GM20000 (cell line): Measurements from ENCODE around the gene SUPT6H.
"Not testable (repeated sequence)": the region's sequence is repeated elsewhere in the genome, so short reads cannot be mapped to it uniquely, and the experiment has no call there.

ENCODE experiments used
- DNase-seq: peaks from one replicate; pipeline ENCODE4 v3.0.0; 2012; ENCODE audit warnings: low spot score
- CTCF ChIP-seq: IDR thresholded peaks from 2 replicates; pipeline ENCODE4 v1.5.1; 2012; ENCODE audit warnings: mild to moderate bottlenecking, control low read depth; ENCODE audit errors: extremely low read depth, missing control alignments

The SUPT6H gene

DNA sequence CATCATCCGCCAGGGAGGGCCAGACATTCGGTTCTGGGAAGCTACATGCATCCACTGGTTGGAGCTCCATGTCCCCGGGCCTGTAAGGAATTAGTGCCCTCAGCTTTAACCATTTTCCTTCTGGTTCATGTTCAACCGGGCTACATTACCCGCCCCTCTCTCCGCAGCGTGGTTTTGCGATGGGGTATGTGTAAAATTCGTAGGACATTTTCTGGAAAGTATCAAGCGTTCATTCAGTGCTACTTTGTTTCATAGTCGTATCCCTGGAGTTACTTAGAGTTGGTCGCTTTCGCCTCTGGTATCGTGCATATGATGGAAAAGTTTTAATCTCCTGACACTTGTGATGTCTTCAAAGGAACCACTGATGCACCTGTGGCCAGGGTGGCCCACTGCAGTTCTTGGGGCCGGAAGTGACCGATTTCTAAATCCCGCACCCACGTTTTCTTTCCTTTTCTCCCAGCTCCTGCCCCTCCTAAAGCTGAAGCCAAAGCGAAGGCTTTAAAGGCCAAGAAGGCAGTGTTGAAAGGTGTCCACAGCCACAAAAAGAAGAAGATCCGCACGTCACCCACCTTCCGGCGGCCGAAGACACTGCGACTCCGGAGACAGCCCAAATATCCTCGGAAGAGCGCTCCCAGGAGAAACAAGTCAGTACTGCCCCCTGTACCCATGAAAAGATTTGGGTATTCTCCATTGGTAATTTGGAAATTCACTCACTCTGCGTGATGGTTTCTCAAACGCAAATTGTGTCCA lies 58.4 kb downstream of the SUPT6H start:
- DNase-seq, result no peak
- TF ChIP-seq CTCF, result no peak

DNA sequence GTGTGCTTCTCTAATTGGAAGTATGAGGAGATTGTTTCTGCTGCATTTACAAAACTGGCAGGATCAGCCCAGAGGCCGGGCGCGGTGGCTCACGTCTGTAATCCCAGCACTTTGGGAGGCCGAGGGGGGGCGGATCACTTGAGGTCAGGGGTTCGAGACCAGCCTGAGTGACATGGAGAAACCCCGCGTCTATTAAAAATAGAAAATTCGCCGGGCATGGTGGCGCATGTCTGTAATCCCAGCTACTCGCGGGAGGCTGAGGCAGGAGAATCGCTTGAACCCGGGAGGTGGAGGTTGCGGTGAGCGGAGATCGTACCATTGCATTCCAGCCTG lies 59.0 kb downstream of the SUPT6H start:
- not testable (repeated sequence) for DNase-seq

DNA sequence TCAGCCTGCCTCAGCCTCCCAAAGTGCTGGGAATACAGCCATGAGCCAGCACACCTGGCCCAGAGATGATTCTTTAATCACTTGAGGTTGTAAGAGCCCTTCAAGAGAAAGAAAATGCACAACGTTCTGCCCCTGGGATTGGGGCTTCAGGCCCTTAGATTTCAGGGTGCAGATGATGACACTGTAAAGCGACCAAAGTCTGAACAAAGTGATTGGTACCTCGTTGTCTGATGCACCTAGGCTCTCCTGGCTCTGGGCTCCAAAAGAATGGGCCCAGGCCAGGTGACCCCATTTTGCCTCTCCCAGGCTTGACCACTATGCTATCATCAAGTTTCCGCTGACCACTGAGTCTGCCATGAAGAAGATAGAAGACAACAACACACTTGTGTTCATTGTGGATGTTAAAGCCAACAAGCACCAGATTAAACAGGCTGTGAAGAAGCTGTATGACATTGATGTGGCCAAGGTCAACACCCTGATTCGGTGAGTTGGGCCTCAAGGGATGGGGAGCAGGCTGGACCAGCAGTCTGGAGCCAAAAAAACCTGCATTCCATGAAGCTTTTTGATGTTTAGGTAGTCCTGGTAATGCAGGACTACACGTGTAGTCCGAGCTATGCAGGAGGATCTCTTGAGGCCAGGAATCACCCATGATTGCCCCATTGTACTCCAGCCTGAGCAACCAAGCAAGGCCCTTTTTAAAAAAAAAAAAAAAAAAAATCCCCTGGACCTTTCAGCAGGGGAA lies 60.6 kb downstream of the SUPT6H start:
- no peak for TF ChIP-seq CTCF
- DNase-seq, result no peak

DNA sequence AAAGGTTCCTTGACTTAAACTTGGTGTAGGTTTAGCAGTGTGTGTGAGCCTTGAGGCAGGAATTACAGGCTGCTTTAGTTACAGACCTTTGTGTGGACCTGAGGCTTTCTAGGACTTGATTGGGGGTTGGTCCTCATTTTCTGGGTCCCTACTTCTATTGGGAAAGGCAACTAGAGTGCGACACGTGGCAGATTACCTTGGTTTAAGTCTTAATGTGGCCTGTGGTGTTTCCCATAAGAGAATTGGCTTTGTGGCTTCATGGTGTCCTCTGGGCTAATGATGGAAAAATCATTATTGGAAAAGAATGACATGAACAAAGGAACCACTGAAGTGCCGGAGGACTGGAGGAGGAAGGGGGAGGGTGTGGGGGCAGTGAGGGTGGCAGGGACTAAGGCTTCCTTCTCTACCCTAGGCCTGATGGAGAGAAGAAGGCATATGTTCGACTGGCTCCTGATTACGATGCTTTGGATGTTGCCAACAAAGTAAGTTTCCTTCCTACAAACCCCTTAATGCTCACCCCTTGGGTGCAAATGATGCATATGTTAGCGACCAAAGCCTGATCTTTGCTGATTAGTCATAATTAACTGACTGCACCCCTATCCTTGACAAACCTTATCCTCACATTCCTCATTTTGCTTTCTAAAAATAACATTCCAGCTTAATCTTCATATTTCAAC lies 61.3 kb downstream of the SUPT6H start:
- TF ChIP-seq CTCF, result no peak
- no peak for DNase-seq

- DNase-seq, result not testable (repeated sequence)
These were observed 62.0 kb downstream of the SUPT6H start for GRCh38 chr17:28723836-28724499.

- no peak for TF ChIP-seq CTCF
- no peak for DNase-seq
These were observed 62.6 kb downstream of the SUPT6H start for GRCh38 chr17:28724500-28725165.

DNA sequence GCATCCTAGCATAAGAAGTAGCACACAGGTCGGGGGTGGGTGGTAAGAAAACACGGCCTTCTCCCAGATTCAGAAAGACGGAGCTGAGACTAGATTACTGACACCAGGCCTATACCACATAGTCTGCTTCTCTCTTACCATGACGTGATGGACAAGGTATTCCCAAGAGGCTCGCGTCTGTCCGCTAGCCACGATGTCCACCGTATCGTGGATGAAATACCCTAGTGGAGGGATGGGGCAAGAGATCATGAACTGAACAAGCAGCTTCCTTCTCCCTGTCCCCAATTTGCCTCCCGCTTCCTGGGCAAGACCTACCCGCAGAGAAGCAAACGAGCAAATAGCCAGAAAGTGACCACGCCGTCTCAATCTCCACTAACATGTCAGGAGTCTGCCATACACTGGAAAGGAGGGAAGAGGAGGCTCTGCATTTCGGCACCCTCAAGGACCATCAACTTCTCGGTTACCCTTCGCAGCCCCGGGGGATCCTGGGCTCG lies 63.2 kb downstream of the SUPT6H start:
- DNase-seq, result no peak
- no peak for TF ChIP-seq CTCF
